Ishikawa (cell line): ENCODE data around the gene TTC39A.

Experiments used
- CEBPB ChIP-seq: IDR thresholded peaks from 2 replicates; pipeline ENCODE4 v1.6.1; 2012
- CREB1 ChIP-seq: IDR thresholded peaks from 2 replicates; pipeline ENCODE4 v1.6.1; 2012; ENCODE audit warnings: low read depth
- EGR1 ChIP-seq: IDR thresholded peaks from 2 replicates; pipeline ENCODE4 v1.6.1; 2012
- EP300 ChIP-seq: IDR thresholded peaks from 2 replicates; pipeline ENCODE4 v1.6.1; 2012; ENCODE audit warnings: borderline replicate concordance
- FOXM1 ChIP-seq: IDR thresholded peaks from 2 replicates; pipeline ENCODE4 v1.6.1; 2012; ENCODE audit warnings: low read depth, borderline replicate concordance
- MAX ChIP-seq: IDR thresholded peaks from 2 replicates; pipeline ENCODE4 v1.6.1; 2012
- NFIC ChIP-seq: IDR thresholded peaks from 2 replicates; pipeline ENCODE4 v1.6.1; 2012
- RAD21 ChIP-seq: IDR thresholded peaks from 2 replicates; pipeline ENCODE4 v1.6.1; 2012; ENCODE audit warnings: low read depth
- REST ChIP-seq: IDR thresholded peaks from 2 replicates; pipeline ENCODE4 v1.6.1; 2012; ENCODE audit warnings: low read depth, mild to moderate bottlenecking
- TAF1 ChIP-seq: IDR thresholded peaks from 2 replicates; pipeline ENCODE4 v1.6.1; 2012; ENCODE audit warnings: low read depth, mild to moderate bottlenecking
- TCF12 ChIP-seq: IDR thresholded peaks from 2 replicates; pipeline ENCODE4 v1.6.1; 2012; ENCODE audit warnings: low read depth
- TEAD4 ChIP-seq: IDR thresholded peaks from 2 replicates; pipeline ENCODE4 v1.6.1; 2012
- YY1 ChIP-seq: IDR thresholded peaks from 2 replicates; pipeline ENCODE4 v1.6.1; 2012; ENCODE audit warnings: low read depth
- ZBTB7A ChIP-seq: IDR thresholded peaks from 2 replicates; pipeline ENCODE4 v1.6.1; 2012; ENCODE audit warnings: low read depth
- TF ChIP-seq, protein P1 (sequence below): IDR thresholded peaks from 2 replicates; pipeline ENCODE4 v1.6.1; 2012

Gene TTC39A

DNA sequence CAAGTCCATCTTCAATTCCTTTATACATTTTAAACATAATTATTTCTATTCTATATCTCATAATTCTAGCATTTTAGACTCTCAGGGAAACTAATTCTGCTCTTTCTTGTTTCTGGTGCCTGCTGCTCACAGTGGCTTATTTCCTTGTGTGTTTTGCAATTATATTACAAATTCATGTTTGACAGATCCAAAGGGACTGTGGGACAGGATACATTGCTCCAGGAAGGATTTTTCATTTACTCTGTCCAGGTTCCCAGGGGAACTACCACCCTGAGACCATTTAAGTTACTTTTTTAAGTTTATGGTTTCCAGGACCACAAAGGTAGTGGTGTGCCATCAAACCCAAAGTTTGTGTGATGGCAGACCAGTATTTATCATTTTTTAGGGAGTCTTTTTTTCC, 6.6 kb downstream of the TTC39A start:
- TF ChIP-seq YY1 (no peak), FOXM1 (no peak), EGR1 (no peak), CEBPB (no peak), TAF1 (no peak), CREB1 (no peak), TEAD4 (no peak), ZBTB7A (no peak), EP300 (no peak), TCF12 (no peak), RAD21 (no peak), NFIC (no peak), REST (no peak), MAX (no peak)
- TF ChIP-seq, protein P1, sequence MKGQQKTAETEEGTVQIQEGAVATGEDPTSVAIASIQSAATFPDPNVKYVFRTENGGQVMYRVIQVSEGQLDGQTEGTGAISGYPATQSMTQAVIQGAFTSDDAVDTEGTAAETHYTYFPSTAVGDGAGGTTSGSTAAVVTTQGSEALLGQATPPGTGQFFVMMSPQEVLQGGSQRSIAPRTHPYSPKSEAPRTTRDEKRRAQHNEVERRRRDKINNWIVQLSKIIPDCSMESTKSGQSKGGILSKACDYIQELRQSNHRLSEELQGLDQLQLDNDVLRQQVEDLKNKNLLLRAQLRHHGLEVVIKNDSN = no peak

GRCh38 chr1:51322417-51323101, 7.8 kb downstream of the TTC39A start:
- TF ChIP-seq REST = no peak
- TF ChIP-seq YY1 = no peak
- no peak for TF ChIP-seq FOXM1
- no peak for TF ChIP-seq NFIC
- no peak for TF ChIP-seq CEBPB
- no peak for TF ChIP-seq MAX
- TF ChIP-seq TCF12 = no peak
- no peak for TF ChIP-seq ZBTB7A
- TF ChIP-seq TEAD4 = no peak
- no peak for TF ChIP-seq EP300
- TF ChIP-seq CREB1 = no peak

- TF ChIP-seq EGR1 = no peak
- no peak for TF ChIP-seq MAX
- TF ChIP-seq RAD21 = no peak
- no peak for TF ChIP-seq YY1
- TF ChIP-seq EP300 = no peak
- no peak for TF ChIP-seq FOXM1
- TF ChIP-seq, protein P1 = no peak
- no peak for TF ChIP-seq REST
- no peak for TF ChIP-seq CEBPB
Observed at GRCh38 chr1:51321924-51322280, 8.5 kb downstream of the TTC39A start.

DNA sequence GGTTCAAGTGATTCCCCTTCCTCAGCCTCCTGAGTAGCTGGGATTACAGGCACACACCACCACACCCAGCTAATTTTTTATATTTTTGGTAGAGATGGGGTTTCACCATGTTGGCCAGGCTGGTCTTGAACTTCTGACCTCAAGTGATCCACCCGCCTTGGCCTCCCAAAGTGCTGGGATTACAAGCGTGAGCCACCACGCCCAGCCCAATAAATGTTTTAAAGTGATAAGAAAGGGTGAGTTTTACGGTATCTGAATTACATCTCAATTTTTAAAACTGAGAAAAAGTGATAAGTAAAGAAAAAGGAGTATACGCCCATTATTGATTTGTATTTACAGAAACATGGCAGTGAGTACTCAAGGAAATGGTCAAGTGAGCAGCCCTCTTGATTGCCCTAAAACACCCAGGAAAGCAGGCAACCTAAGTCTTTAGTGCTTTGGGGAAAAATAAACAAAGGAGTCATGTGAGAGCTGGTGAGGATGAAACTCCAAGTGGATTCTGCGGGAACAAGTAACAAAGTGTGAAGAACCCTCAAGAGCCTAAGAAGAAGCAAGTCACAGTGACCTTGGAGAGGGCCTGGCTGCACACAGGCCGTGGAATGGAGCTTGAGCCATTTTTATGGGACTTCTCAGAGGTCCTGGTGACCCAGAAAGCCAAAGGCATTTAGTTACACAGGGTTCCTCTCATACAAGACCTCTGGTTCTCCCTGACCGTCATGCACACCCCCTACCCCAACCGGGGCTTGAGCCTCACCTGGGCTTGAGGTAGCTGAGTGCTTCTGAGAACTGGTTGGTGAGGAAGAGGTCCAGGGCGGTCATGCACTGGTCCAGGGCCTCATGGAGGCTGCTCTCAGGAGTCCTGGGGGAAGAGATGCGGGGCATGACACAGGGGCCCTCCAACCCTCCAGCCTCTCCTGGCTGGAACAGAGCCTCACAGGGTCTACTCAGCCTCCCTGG, 9.1 kb downstream of the TTC39A start:
- TF ChIP-seq RAD21 (no peak), REST (no peak), ZBTB7A (no peak), TAF1 (no peak)
